Ramos (cell line): ENCODE data around the gene MYL3.

Source experiments
- in situ Hi-C: fragments of 300-500 bp; cut with MboI; formaldehyde crosslinking; loops from one replicate; pipeline ENCODE4 v1.14.3; 2022; ENCODE audit warnings: low sequenced_read_pairs; ENCODE audit not compliant: unreplicated experiment

The MYL3 gene

GRCh38 chr3:46884427-46884826, 21.2 kb upstream of the MYL3 start:
- in situ Hi-C loops: no loop called here

GRCh38 chr3:46883830-46884185, 20.6 kb upstream of the MYL3 start:
- in situ Hi-C loops: no loop called here

- in situ Hi-C loops: no loop called here
Observed at GRCh38 chr3:46883054-46883829, 20.0 kb upstream of the MYL3 start.

- in situ Hi-C loops: no loop called here
Observed at GRCh38 chr3:46882377-46883053, 19.3 kb upstream of the MYL3 start.

- in situ Hi-C loops: no loop called here
Observed at GRCh38 chr3:46881596-46882376, 18.5 kb upstream of the MYL3 start.

- in situ Hi-C loops: no loop called here
Observed at GRCh38 chr3:46880884-46881595, 17.8 kb upstream of the MYL3 start.

- in situ Hi-C loops: no loop called here
Observed at GRCh38 chr3:46878781-46879436, 15.7 kb upstream of the MYL3 start.

GRCh38 chr3:46877406-46878125, 14.3 kb upstream of the MYL3 start, which contains the start of gene PTH1R:
TSS of gene PTH1R (plus strand) at chr3:46877721. CDS start at chr3:46883560, 5,839 bp downstream.
- in situ Hi-C loops: no loop called here

GRCh38 chr3:46876313-46877300, 13.4 kb upstream of the MYL3 start:
- in situ Hi-C loops: no loop called here

- in situ Hi-C loops: no loop called here
Observed at GRCh38 chr3:46875560-46875959, 12.3 kb upstream of the MYL3 start.

GRCh38 chr3:46874430-46874829, 11.2 kb upstream of the MYL3 start:
- in situ Hi-C loops: no loop called here

GRCh38 chr3:46873521-46873920, 10.3 kb upstream of the MYL3 start:
- in situ Hi-C loops: no loop called here

GRCh38 chr3:46871222-46871621, 8.0 kb upstream of the MYL3 start:
- in situ Hi-C loops: no loop called here

- in situ Hi-C loops: no loop called here
Observed at GRCh38 chr3:46870651-46871050, 7.4 kb upstream of the MYL3 start.

GRCh38 chr3:46869440-46869839, 6.2 kb upstream of the MYL3 start:
- in situ Hi-C loops: loop anchor here (10.0 kb wide), 1 partner anchor 505 kb away; no protein-coding TSS in a partner anchor

- in situ Hi-C loops: loop anchor here (10.0 kb wide), 1 partner anchor 506 kb away; no protein-coding TSS in a partner anchor
Observed at GRCh38 chr3:46868948-46869347, 5.7 kb upstream of the MYL3 start.

GRCh38 chr3:46868287-46868686, 5.0 kb upstream of the MYL3 start:
- in situ Hi-C loops: loop anchor here (10.0 kb wide), 1 partner anchor 507 kb away; no protein-coding TSS in a partner anchor

GRCh38 chr3:46867550-46867898, 4.3 kb upstream of the MYL3 start:
- in situ Hi-C loops: loop anchor here (10.0 kb wide), 1 partner anchor 507 kb away; no protein-coding TSS in a partner anchor
